SU-DHL-6 (cell line): ENCODE measurements around the gene ZNF860.

ENCODE experiments used
- EZH2phosphoT487 ChIP-seq: fragments of 200-600 bp; sonication (generic), shearing (Covaris generic); conservative IDR thresholded peaks from 2 replicates; pipeline ENCODE4 v1.6.1; 2018; ENCODE audit warnings: mild to moderate bottlenecking, antibody characterized with exemption, low read length, moderate library complexity, mixed read lengths
- TF ChIP-seq, protein P1 (sequence below): fragments of 200-600 bp; sonication (generic); IDR thresholded peaks from one replicate; pipeline ENCODE4 v1.5.1; 2017; ENCODE audit warnings: antibody characterized with exemption, mild to moderate bottlenecking, low read length, moderate library complexity; ENCODE audit not compliant: insufficient read depth, poor library complexity, severe bottlenecking

DNA sequence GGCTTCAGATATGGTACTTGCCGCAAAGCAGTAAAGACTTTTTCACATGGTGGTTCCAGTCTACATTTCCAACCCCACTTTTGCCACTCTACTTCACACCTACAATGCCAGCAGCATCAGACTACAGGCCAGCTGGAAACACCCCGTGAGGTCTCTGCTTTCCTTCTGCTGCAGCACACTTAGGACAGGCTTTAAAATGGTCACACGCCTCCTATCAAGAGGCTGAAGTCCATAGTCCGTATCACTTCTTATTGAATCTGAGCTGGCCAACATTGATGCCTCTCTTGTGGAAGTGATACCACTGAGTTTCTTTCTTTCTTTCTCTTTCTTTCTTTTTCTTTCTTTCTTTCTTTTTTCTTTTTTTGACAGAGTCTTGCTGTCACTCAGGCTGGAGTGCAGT, 59.8 kb downstream of the ZNF860 start:
- TF ChIP-seq, protein P1, sequence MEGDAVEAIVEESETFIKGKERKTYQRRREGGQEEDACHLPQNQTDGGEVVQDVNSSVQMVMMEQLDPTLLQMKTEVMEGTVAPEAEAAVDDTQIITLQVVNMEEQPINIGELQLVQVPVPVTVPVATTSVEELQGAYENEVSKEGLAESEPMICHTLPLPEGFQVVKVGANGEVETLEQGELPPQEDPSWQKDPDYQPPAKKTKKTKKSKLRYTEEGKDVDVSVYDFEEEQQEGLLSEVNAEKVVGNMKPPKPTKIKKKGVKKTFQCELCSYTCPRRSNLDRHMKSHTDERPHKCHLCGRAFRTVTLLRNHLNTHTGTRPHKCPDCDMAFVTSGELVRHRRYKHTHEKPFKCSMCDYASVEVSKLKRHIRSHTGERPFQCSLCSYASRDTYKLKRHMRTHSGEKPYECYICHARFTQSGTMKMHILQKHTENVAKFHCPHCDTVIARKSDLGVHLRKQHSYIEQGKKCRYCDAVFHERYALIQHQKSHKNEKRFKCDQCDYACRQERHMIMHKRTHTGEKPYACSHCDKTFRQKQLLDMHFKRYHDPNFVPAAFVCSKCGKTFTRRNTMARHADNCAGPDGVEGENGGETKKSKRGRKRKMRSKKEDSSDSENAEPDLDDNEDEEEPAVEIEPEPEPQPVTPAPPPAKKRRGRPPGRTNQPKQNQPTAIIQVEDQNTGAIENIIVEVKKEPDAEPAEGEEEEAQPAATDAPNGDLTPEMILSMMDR, result no peak
- no peak for TF ChIP-seq EZH2phosphoT487
